HTR-8/SVneo (cell line): Measurements from ENCODE around the gene CYTH4.
"Not testable (repeated sequence)": the region's sequence is repeated elsewhere in the genome, so short reads cannot be mapped to it uniquely, and the experiment has no call there.

Experiments
- DNase-seq: peaks from one replicate; pipeline ENCODE4 v3.0.0; 2011; ENCODE audit warnings: low spot score, mixed read lengths; ENCODE audit not compliant: insufficient read length
- FAIRE-seq: peaks from 2 replicates; lab custom pipeline; 2011; peaks lifted over from hg19 to GRCh38; lab: Jason Lieb, UNC

Gene CYTH4

DNA sequence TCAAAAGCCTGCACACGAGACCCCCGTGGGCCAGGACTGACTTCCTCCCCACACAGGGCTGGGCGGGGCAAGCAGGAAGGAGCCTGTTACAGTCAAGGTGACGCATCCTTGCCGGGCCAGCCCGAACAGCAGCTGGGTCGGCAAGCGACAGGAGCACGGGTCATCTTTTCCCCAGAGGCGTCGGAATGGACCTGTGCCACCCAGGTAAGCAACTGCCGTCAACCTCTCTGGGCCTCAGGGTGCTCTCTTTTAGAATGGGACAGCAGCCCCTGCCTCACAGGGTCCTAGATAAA is at the start of gene CYTH4:
Gene CYTH4, plus strand, starts transcription at position 124 of the 293 bp plus-strand sequence. Its CDS starts 62 bp downstream, at position 186.
- FAIRE-seq (no peak), DNase-seq (no peak)

DNA sequence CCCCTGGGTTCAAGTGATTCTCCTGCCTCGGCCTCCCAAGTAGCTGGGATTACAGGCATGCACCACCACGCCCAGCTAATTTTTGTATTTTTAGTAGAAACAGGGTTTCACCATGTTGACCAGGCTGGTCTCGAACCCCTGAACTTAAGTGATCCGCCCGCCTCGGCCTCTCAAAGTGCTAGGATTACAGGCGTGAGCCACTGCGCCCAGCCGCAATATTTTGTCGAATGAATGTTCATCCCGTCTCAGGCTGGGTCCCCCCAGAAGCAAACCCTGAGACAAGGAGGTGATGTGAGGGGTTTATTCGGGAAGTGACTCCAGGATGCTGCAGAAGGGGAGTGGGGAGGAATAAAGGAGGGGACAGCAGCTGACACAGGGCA is 48.9 kb upstream of the CYTH4 start:
- not testable (repeated sequence) for DNase-seq, FAIRE-seq

- DNase-seq: no peak
- FAIRE-seq: no peak
These were observed 48.3 kb upstream of the CYTH4 start for GRCh38 chr22:37233751-37234631.

DNA sequence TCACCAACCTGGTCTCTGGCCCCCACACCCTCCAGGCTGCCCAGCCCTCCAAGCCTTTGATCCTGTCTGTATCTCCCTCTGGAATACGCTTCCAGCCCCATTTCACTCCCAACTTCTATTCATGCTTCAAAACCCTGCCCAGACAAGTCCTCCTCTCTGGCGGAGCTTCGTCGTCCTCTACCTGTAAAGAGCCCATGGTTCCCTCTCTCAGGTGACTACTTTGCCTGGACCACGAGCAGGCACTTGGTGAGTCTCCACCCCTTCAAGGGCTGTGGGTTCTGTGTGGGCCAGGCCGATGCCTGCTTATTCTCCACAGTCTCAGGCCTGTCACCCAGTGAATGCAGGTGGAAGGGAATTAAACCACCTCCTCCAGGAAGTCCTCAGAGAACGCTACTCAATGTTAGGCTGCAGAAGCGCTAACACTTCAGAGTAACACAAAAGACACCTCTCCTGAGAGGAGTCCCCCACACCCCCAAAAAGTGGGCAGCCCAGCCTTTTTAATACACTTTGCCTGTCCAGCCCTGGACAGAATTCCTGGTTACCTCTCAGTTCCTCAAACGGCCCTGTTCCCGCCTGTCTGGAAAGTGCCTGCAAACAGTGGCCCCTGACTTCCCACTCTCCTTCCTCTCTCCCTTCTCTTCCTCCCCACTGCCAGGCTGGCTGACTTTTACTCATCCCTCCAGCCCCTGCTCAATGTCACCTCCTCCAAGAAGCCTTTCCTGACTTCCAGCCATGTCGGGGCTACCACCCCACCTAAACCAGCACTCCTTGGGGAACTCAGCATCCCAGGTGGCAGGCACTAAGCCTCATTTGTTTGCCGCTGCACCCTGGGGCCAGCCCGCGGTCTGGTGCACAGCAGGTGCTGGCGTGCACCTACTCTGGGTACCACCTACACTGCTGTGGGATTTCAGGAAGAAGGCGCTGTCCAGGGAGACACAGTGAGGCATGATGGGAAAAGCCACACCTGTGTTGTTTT is 47.3 kb upstream of the CYTH4 start:
- DNase-seq: no peak

GRCh38 chr22:37235897-37236607 is 46.3 kb upstream of the CYTH4 start:
- DNase-seq (no peak), FAIRE-seq (no peak)

More for the DNA sequence above, 47.3 kb upstream of the CYTH4 start:
- FAIRE-seq: no peak

- no peak for DNase-seq
- FAIRE-seq: no peak
These were observed 44.7 kb upstream of the CYTH4 start for GRCh38 chr22:37237371-37238268.

DNA sequence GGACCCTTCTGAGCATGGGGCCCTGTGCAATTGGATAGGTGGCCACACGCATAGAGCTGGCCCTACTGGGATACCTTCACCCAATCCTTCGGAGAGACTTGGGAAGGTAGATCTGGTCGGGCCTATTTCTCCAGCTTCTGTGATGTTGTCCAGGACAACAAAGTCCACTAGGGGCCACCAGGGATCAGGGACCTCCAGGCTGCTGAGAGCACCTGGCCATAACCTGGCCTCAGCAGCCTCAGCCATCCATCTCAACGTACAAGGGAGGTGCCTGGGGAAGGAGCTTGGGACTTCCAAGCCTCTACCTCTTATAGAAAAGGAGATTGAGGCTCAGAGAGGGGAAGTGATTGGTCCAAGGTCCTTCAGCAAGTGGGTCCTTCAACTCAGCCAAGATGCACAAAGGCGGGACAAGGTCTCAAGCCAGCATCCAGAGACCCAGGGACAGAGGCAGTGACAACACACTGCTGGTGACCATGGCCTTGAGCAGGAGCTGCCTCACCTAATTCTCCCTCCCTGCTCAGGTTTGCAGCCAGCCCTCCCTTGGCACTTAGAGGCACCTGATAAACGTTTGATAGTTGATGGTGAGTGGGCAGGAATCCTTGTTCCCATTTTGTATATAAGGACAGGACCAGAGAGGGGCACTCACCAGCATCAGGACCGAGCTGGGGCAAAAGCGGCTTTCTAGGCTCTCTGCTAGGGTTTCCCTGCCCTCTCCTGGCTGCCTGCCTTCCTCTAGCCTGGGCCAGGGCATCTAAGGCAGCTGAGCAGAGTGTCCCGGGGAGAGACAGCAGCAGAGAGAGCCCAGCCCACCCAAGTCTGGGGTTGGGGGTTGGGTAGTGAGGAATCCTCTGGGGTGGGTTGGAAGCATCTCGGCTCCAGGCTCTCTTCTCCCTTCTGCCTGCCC is 42.7 kb upstream of the CYTH4 start:
- no peak for FAIRE-seq
- no peak for DNase-seq

DNA sequence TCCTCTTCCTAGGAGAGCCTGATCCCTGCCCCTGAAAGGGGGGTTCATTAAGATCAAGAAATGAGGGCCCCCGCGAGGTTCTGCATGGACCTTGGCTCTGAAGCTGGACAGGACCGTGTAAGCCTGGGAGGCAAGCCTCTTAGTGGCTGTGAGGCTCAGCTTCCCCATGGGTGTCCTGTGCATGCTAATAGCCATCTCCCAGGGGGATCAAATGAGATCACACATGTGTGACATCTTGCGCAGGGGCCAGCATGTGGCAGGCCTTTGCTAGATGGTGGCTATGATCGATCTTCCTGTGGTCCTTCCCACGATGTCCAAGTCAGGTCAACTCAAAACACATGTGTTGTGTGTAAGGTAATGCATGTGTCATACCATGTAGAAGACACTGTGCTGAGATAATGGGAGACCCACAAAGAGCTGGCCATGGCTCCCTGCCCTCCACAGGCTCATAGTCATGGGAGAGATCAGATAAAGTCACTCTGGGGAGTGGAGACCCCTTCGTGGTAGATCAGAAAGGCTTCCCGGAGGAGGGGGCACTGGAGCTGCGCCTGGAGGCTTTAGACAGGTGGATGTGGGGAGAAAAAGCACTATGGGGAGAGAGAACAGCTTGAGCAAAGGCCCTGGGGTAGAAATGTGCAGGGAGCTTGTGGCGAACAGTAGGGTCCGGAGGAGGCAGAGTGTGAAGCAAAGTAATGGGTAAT is 41.9 kb upstream of the CYTH4 start:
- DNase-seq (no peak), FAIRE-seq (no peak)

DNA sequence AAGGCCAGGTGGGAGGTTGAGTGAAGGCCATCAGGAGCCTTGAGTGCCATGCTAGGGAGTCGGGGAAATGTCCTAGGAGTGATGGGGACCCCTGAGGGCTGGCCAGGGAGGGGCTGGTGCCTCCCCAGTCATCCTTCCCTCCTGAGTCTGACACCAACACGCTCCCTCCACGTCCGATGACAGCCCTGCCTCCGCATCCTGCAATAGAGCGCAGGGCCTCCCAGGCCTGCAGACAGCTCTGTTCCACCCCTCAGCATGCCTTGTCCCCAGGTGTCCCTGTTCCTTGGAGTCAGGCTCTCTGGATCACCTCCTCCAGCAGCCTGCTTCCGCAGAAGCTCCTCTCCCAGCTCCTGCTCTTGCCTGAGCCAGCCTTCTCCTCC is 41.4 kb upstream of the CYTH4 start:
- FAIRE-seq: no peak

GRCh38 chr22:37241351-37242142 is 40.8 kb upstream of the CYTH4 start:
- FAIRE-seq (no peak), DNase-seq (no peak)

More for the DNA sequence above, 41.4 kb upstream of the CYTH4 start:
- DNase-seq: no peak

- DNase-seq (no peak), FAIRE-seq (no peak)
These were observed 39.9 kb upstream of the CYTH4 start for GRCh38 chr22:37242395-37242918.

DNA sequence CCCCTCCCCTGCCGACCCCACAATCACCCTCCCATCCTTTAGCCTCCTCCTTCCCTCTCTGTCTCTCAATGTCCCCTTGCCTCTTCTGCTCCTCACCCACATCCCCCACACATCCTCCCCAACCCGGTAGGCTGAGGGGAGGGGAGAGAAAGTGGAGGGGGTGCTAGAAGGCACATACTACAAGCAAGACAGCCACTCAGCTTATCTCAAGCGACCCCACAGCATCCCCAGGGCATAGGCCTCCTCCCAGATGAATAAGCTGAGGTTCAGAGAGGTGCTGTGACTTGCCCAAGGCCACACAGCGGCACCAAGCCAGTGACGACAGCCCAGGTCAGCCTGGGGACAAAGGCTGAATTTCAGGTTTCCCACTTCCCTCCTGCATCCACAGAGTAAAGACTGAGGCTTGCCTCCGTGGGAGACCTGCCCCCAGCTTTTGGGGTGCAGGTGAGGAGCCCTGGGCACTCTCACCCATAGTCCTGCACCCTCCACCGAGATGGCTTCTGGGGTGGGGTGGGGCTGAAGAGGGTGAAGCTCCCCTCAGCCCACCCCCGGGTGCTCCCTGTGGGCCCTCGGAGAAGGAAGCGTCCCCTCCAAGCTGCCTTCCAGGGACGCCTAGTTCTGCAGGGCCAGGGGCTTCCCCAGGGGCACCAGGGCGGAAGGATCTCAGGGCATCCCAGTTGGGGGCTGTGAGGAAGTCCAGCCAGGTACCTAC is 38.8 kb upstream of the CYTH4 start:
- DNase-seq (no peak), FAIRE-seq (no peak)

GRCh38 chr22:37244114-37244921 is 38.0 kb upstream of the CYTH4 start, which contains the start of gene RAC2:
TSS of gene RAC2 (minus strand) at chr22:37244269. CDS start at chr22:37244148, 121 bp downstream.
- DNase-seq (no peak), FAIRE-seq (no peak)

GRCh38 chr22:37244922-37245722 is 37.2 kb upstream of the CYTH4 start:
- DNase-seq (no peak), FAIRE-seq (no peak)

DNA sequence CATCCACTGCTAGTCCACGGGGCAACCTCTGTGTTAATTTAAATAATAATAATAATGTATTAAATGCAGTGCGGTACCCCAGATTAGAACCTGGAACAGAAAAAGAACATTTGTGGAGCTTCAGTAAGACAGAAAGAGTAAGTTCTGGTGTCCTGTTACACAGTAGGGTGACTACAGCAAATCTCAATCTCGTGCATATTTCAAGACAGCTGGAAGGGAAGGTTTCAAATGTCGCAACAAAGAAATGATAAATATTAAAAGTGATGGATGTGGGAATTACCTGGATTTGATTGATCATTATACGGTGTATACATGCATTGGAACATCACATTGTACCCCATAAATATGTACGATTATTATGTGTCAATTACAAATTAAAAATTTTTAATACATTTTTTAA is 36.6 kb upstream of the CYTH4 start:
- no peak for FAIRE-seq
- DNase-seq: no peak
